PC-9 (cell line): Measurements from ENCODE around the gene NOC2L.

Experiments used
- EZH2 ChIP-seq: fragments of 200-600 bp; sonication (generic); IDR thresholded peaks from 2 replicates; pipeline ENCODE4 v1.8.0; 2017; ENCODE audit warnings: antibody characterized with exemption, low read depth
- TF ChIP-seq, protein P1 (sequence below): fragments of 200-600 bp; sonication (generic); conservative IDR thresholded peaks from 2 replicates; pipeline ENCODE4 v1.6.1; 2017; ENCODE audit warnings: mixed run types, antibody characterized with exemption, mild to moderate bottlenecking, moderate library complexity

DNA sequence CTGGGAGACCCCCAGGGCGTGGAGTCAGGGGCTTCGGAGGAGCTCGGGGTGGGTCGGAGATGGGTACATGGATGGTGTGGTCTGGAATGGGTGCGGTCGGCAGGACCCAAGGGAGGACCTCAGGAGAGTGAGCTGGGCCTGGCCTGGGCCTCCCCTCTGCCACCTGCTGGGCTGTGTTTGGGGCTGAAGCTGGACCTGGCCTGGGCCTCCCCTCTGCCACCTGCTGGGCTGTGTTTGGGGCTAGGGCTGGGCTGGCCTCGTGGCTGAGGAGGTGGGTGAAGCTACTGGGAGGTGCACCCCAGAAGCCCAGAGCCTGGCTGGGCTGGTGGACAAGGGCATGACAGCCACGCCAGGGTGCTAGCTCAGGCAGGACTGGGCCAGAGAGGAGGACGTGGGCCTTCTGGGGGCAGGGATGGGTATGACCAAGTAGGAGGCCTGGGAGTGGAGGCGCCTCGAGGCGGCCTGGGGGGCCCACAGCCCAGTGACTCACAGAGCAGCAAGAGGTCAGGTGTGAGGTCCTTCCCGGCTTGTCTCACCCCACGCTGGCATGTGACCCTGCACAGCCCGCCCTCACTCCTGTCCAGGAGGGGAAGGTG is 20.9 kb downstream of the NOC2L start:
- no peak for TF ChIP-seq EZH2
- TF ChIP-seq, protein P1, sequence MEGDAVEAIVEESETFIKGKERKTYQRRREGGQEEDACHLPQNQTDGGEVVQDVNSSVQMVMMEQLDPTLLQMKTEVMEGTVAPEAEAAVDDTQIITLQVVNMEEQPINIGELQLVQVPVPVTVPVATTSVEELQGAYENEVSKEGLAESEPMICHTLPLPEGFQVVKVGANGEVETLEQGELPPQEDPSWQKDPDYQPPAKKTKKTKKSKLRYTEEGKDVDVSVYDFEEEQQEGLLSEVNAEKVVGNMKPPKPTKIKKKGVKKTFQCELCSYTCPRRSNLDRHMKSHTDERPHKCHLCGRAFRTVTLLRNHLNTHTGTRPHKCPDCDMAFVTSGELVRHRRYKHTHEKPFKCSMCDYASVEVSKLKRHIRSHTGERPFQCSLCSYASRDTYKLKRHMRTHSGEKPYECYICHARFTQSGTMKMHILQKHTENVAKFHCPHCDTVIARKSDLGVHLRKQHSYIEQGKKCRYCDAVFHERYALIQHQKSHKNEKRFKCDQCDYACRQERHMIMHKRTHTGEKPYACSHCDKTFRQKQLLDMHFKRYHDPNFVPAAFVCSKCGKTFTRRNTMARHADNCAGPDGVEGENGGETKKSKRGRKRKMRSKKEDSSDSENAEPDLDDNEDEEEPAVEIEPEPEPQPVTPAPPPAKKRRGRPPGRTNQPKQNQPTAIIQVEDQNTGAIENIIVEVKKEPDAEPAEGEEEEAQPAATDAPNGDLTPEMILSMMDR: peak; percentile 63; the same call in 1 of the 2 replicates
